ENCODE measurements around the gene ITGB2.

Gene ITGB2

DNA sequence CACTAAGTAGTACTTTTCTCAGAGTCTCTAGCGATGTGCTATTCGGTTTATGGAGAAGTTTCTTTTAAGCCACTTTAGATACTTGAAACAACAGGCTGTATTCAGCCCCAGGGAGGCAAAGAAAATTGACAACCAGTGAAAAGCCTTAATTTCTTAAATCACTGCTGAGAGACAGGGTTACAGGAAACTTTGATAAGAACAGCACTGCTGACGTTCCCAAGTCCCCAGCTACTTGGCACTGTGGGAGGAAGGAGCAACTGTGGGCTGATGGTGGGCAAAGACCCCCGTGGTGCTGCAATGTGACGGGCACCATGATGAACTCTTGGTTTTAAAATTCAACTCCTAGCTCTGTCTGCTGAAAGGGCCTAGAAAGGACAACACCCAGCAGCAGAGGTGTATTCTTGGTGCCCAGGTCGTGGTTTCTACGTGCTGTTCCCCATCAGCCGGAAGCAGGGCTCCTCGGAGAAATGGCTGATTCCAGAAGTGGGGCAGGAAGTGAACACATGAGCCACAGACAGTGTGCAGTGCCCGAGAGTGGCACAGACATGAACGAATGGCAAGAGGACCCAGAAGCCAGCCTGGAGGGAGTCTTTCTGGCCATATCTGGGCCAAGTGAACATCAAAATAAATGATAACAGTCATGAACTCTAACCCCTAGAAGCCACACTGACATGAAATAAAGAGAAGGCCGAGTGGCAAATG lies 52.5 kb downstream of the ITGB2 start:
- DNase-seq (ENCODE audit: low spot score), result no peak

DNA sequence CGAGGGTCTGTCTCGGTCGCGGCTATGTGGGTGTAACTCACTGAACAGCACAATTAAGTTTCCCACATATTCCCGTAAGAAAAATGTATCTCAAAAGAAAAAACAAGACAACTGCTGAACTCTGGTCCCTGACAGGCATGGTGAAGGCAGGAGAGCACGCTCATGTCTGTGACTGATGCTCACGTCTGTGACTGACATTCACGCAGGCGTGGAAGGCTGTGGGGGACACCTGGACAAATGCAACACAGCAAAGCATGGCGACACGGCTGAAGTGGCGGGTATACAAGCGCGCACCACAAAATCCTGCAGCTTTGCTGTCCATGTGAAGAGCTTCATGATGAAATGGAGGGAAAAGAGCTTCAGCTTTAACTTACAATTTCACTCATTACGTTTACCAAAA lies 53.2 kb downstream of the ITGB2 start:
- DNase-seq (ENCODE audit: low spot score), result no peak

DNA sequence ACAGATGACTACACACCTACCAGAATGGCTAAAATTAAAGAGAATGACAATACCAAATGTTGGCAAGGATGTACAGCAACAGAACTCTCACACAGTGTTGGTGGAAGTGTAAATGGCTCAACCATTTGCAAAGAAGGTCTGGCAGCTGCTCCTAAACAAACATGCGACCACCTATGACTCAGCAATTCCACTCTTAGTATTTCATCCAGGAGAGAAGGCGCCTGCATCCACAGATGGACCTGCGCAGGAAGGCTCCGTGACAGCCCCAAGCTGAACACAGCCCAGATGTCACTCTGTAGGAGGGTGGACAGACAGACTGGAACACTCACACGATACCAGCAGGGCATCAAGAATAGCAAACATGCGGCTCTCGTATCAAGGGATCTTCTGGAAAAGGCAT lies 53.9 kb downstream of the ITGB2 start:
- DNase-seq (ENCODE audit: low spot score), result no peak

DNA sequence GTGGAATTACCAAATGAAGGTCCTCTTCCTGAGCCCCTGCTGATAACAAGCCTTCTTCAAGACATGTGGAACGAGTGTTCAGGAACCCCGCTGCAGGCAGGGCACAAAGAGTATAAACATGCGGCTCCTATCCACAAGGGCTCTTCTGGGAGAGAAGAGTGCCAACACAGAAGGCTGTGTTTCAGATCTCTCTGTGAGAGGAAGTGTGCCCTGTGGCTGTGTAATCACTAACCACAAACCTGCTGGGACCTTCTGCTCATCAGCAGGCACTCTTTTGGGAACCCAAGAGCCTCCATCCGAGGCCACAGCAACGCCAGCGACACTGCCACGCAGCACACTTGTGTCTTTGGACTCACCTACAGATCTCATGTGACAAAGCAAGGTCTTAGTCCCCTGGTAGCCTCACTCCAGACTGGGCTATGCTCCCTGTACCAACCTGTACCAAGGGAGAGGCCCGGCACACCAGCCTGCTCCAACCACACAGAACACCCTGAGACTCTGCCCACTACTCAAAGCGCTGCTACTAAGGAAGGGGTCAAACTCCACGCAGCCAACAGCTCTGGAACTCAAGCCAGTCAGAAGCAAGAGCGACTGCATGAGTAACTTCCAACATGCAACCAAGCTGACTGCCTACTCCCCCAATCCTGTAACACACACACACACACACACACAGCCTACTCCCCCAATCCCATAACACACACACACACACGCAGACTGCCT lies 55.0 kb downstream of the ITGB2 start:
- DNase-seq (ENCODE audit: low spot score), result no peak

DNA sequence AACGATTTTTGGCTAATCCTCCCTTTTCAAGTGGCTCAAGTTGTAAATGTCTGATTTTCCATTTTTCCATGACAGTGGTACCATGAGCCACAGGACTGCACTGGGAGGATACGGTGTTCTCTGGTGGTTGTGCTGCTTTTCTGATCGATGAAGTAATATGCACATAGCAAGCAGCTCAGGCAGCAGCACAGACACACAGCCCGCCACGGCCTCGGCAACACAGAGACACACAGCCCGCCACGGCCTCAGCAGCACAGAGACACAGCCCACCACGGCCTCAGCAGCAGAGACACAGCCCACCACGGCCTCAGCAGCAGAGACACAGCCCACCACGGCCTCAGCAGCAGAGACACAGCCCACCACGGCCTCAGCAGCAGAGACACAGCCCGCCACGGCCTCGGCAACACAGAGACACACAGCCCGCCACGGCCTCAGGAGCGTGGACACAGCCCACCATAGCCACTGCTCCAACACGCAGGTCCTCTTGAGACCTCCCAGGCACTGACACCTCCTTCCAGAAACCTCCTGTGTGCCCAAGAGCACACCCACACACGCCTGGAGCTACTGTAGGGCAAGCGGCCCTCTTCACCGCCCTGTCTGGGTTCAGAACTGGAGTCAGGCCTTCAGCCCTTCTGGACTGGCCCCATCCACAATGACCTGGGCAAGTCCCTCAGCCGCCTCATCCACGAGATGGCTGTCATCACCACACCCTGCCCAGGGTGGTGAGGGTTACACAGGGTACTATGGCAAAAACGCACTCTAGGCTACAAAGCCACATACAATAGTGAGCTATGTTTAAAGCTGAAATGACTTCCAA lies 57.6 kb downstream of the ITGB2 start:
- no peak for DNase-seq (ENCODE audit: low spot score)

DNA sequence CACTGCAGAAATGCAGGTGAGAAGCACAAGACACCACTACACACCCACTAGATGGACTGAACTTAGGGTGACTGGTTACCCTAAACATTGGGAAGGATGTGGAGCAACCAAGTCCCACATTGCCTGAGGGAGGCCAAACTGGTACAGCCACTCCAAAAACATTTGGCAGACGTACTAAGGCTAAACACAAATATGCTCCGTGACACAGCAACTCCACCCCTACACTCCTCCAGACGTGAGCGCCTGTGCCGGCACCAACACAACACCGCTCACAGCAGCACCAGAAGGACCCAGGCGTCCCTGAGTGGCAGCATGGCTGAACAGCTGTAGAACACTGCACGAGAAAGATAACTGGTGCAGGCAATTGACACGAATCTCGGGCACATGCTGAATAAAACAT lies 61.9 kb downstream of the ITGB2 start:
- no peak for DNase-seq (ENCODE audit: low spot score)

DNA sequence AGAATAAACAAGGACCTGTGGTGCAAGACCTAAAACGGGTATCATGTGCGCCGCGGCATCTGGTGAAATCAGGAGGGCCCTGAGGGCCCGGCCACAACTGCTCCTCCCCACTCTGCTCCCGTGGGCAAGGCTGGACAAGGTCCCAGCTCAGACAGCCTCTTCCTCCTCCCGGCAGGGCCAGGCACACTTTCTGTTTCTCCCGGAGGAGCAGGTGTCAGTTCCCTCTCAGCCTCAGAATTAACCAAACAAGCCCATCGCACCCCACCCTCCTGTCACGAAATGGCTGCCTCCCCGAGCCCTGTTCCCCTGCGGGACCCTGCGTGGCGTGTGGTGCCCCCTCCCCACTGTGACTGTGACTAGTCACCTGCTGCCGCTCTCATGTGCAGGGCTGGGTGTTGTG lies 62.4 kb downstream of the ITGB2 start:
- no peak for DNase-seq (ENCODE audit: low spot score)

DNA sequence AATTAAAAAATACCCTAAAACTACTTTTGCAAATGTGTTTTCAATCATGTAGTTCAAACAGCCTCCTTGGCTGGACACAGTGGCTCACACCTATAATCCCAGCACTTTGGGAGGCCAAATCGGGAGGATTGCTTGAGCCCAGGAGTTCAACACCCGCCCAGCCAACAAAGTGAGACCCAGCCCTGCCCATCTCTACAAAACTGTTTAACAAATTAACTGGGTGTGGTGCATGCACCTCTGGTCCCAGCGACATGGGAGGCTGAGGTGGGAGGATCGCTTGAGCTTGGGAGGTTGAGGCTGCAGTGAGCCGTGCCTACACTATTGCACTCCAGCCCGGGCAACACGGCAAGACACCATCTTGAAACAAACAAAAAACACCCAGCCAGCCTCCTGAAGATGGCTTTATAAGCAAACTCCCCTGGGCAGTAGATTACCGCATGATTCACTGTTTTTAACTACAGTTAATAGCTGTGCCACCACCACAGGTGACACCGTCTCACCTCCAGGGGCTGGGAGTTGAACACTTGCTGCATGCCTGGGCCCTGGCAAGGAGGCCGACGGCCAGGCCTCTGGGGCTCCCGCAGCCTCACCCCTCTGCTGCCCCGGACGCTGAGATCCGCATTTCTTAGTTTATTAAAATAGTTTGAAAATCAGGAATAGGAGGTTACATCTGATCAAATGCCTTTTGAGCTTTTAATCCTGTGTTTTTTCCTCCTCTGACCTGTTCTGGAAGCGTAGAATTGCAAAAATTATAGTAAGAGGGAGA lies 63.4 kb downstream of the ITGB2 start:
- no peak for DNase-seq (ENCODE audit: low spot score)

DNA sequence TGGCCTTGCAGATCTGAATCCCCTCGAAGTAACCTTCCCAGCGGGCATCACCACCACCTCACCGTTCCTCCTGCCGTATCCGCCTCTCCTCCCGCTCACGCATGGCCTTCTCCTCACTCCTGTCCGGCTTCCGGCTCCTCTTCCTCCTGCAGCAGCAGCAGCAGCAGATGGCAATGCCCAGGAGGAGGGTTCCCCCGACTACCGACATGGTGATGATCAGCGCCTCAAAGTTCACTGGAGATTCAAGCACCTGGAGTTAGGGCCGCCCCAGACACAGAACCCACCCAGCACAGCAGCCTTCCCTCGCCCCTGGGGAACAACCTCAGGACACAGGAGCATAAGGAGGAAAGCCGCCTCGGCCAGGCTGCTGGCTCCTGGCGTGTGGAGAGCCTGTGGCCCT lies 64.6 kb downstream of the ITGB2 start:
- DNase-seq (ENCODE audit: low spot score), result no peak

DNA sequence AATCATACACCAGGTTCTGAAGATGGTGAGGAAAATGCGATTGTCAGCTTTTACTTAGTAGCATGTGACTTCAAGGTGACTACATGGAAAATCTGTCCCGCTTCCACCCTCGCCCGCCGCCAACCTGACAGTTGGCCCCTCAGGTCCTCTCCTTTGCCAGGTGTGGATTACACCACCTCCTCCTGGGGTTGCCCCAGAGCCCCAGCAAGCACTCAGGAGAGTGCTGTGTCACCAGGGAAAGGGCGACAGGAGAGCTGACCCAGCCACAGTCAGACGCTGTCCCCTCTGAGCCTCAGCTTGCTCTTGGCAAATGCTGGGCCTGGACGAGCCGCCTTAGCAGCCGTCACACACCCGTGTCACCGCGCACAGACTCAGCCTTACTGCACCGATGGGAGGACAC lies 65.1 kb downstream of the ITGB2 start:
- DNase-seq (ENCODE audit: low spot score), result no peak

DNA sequence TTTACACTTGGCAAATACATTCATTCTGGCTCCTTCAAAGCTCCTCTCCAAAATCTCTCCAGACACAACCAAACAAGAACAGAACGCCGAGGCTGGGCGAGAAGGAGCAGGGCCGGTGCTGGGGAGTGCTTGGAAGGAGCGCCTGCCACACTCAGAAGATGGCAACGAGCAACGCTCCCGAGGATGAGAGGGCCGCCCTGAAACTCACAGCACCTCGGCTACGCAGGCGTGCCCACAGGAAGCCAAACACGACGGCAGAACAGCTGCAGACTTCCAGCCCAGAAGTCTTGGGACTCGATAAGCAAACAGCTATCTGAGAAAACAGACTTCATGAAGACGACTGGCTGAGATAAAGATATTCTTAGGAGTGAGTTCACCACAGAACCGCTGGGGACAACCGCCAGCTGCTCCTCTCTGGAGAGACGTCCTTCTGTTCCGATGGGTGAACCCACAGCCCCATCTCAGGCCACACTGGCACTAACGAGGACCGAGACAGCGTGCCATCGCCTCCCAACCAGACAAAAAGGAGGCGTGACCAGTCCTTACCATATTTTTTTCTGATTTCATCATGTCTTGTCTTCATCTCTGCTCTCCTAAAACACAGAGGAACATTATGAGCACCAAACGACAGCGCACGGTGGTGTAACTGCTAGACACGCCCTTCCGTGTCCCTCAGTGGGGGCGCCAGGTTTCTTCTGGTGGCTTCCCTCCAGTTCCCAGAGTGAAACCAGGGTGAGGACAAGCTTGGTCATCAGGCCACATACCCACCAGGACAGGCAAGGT lies 65.8 kb downstream of the ITGB2 start:
- no peak for DNase-seq (ENCODE audit: low spot score)

DNA sequence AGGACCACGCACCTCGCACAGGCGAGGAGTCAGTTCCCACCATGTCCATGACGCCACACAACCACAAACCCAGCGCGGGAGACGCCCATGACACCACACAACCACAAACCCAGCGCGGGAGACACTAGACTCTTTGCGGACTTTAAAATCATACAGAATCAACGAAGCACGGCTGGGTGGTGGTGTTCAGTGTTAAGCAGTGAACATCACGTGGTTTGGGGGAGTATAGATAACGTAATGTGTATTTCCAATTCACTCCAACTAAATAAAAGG lies 66.4 kb downstream of the ITGB2 start:
- DNase-seq (ENCODE audit: low spot score), result no peak

DNA sequence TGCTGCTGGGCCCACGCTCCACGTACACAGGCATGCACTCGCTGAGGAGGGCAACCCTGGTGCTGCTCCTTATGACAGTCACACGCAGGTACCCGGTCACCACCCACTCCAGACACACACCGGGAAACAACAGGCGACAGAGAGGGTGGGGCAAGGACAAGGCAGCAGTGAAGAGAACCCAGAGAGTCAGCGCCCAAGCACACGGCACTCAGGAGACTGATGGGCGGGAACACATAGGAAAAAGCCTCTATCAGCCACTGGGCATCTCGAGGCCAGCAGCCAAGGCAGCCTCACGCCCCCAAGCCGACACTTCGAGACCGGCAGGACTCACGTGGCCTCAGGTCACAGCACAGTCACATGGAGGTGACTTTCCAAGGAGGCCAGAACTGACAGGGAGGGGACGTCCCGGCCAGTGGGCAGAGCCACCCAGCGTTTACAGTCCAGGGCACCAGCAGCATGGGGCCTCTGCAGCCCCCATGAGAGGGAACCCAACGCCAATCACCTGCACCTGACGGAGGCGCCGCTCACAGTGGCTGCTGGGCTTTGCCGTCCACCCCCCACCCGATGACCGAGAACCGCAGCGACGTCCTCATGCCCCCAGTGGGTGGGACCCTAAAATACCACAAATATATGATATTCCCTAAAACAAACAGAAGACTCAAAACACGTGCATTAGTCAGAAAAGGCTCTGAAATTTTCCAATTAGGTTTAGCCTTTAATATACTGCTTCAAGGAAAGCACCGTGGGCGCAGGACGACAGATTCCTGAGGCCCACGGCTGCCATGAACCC lies 66.9 kb downstream of the ITGB2 start:
- DNase-seq (ENCODE audit: low spot score), result no peak

DNA sequence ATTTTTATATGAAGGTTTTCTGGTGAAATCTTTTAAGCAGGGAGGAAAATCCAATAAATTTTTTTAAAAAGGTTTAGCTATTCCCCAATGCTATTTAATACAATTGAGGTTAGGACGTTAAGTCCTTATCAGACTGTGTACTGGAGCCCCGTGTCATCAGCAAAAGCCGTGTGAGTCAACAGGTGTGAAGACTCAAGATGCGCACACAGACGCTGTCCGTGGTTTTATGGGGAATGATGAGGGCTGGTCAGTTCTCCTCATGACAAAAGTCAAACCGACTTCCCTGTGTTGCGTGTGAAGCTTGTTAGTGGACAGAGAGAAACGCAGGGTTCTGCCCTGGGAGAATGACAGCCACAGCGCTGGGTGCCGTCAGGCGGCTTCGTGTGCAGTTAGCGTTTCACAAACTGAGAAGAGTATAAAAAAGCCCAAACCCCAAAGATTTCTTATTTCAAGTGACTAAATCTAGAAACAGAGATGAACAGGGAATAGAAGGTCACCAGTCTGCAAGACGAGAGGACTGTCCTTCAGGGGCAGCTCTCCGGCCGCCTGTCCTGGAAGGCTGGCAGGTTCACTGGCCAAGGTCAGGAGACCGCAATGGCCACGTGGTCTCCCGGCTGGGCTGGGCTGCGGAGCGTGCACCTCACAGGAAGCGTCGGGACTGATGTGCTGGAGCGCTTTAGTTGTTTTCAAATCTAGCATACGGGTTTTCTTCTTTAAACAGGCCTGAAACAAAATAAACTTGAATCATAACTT lies 69.6 kb downstream of the ITGB2 start:
- DNase-seq (ENCODE audit: low spot score), result no peak

DNA sequence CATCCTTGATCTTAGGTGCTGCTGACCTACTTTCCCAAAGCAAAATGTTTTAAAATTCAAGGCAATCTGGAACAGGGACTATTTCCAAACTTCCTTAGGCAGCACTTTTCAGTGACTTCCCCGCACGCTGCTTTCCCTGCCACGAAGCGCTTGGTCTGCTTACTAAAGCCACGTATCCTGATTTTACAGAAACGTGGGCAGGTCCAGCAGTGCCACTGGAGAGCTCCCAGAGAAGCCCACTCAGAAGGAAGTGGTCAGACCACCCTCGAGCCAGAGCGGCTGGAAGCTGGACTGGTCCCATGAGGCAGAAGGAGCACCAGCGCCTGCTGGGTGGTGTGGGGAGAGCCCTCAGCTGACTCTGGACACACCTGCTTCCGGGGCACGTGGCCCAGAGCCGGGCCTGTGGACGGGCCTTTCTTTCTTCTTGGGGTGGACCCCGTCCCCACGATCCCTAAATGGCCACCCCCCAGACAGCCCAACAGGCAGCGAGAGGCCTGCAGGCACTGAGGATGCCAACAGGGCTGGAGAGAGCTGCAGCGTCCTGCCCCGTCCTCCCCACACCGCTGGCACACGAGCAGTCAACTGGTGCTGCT lies 70.4 kb downstream of the ITGB2 start:
- DNase-seq (ENCODE audit: low spot score), result no peak

DNA sequence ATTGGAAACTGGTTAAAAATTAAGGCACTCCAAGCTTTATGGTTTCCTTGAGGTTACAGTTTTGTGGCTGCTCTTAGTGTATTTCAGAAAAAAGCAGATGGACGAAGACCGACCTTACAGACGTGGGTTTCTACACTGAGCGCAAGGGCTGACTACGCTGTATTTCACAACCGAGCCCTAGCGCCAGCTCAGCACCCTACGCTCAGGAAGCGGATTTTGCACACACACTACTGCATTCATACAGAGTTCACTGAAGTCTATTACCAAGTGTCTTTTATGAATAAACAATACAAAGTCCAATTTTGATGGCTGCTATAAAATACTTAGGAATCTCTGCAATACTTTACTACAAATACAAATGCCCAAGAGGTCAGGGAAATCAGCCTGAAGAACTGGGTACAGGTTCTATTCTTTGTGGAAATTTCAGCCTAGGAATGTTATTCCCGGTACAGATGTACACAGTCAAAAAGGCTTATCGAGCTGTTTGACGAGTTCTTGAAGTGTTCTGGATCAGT lies 71.0 kb downstream of the ITGB2 start:
- no peak for DNase-seq (ENCODE audit: low spot score)

DNA sequence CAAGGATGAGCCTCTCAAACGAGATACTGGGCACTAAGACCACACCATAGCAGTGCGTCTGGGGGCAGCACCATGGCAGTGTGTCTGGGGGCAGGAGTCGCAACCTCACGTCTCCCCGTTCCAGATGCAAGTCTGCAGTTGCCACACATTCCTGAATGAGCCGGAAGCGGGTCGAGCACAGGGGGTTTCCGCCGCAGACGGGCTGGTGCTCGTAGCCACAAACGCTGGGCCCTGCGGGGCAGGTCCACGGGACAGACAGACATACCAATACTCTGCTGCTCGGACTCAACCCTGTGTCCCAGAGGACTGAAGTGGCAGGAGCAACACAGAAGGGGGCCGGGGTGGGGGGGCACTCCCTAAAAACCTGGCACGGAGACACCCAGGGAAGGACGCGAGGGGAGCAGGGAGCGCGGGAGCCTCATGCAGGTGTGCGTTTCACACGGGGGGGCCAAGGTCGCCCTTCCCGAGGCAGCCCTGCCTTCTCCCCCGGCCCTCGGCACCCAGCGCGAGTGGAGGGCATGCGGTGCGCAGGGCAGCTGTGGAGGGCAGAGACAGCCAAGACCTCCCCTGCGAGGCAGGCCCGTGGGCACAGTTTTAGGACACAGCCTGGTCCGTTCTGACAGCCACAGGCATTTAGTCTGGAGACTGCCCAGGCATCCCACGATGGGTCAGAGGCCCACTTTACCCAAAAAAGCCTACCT lies 71.7 kb downstream of the ITGB2 start:
- no peak for DNase-seq (ENCODE audit: low spot score)

DNA sequence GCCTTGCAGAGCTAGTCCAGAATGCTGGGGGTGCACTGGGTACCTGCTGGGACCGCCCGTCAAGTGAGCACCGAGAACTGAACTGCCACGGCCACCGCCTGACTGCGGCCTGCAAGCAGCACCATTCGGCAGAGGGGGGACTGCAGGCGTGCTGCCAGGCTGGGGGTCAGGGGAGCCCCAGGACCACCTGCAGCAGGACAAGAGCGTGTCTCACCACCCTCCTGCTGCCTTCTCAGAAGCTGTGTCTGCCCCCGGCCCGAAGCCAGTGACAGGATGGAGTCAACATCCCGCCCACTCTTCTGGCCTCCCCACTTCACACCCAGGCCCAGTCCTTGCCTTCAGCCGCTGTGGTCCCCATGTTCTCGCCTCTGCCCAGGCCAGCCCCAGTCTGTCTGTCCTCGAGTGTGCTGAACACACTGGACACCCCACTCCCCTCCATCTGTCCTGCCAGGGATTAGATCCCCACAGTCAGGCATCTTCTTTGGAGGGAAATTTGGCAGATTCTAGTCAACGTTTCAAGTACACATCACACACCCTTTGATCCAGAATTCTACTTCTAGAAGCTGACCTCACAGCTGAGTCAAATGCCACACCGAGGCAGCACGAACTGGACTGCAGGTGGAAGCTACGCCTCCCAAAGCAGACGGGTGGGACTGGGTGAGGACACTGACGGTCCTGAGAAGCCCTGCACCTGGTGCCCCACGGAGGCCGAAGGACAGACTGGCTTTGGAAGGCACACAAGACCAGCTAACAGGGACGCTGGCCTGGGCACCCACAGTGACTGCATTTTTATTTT lies 73.2 kb downstream of the ITGB2 start:
- no peak for DNase-seq (ENCODE audit: low spot score)
